EL (cell line): ENCODE measurements around the gene LUZP1.
"Not testable (repeated sequence)": the region's sequence is repeated elsewhere in the genome, so short reads cannot be mapped to it uniquely, and the experiment has no call there.

Experiments
- DNase-seq: peaks from one replicate; pipeline ENCODE4 v3.0.0-alpha.2; 2016

LUZP1 gene

DNA sequence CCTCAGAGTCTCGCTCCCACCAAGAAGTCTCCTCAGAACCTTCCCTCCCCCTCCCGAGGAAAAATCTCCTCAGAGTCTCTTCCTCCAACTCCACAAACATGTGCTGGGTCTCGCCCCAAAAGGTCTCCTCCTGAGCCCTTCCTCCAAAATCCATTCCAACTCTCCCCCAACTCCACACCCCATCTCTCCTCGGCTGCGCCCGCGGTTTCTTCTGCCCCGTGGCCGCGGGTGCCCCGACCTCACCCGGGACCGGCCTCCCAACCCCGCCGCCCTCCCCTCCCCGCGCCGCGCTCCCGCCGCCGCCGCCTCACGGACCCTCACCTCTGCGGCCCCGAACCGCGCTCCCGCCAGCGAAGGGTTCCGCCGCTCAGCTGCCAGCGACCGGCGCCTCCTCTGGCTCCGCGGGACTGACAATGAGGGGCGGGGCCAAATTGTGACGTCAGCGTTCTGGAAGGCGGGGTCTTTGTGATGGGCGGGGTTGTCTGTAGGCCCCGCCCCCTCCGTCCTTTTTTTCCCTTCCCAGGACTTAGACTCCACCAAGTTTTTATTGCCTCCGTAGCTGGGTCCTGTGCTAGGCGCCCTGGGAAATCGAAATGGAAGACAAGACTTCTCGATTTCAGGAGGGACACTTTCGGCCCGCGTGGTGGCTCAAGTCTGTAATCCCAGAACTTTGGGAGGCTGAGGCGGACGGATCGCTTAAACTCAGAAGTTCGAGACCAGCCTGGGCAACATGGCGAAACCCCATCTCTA lies at the start of gene LUZP1:
LUZP1 (minus strand) TSS at position 412 of the 750 bp plus-strand sequence.
- peak; percentile 83 for DNase-seq

DNA sequence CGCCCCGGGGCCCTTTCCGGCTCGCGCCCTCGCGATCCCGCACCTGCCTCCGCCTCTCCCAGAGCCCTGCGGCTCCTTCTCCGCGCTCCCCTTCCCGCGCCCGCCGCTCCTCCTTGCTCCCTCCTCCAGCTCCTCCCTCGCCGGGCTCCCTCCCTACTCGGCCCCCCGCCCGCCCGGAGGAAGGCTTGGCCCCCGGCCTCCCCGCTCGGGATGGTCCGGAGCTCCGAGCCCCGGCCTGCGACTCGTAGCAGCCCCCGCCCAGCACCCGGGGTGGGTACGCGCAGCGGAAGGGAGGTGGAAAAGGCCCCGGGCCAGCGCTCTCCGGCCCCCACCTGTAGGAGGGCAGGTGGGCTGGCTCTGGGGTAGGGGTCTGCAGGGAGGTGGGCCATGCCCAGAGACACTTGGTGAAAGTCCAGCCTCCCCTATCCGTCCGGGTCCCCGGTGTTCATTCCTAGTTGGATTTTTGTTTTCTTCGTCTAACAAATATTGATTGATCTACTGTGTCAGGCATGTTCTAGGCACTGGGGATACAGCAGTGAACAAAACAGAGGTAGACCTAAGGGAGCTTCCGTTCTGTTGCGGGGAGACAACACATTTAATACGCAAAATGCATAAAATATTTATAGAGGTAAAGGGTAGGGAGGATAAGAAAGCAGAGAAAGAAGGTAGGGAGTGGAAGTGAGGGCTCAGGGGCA lies 48.9 kb upstream of the LUZP1 start, which contains the start of gene HTR1D:
HTR1D (minus strand) TSS at position 82 of the 695 bp plus-strand sequence. CDS start 23,283 bp downstream, outside the sequence.
- DNase-seq = no peak

DNA sequence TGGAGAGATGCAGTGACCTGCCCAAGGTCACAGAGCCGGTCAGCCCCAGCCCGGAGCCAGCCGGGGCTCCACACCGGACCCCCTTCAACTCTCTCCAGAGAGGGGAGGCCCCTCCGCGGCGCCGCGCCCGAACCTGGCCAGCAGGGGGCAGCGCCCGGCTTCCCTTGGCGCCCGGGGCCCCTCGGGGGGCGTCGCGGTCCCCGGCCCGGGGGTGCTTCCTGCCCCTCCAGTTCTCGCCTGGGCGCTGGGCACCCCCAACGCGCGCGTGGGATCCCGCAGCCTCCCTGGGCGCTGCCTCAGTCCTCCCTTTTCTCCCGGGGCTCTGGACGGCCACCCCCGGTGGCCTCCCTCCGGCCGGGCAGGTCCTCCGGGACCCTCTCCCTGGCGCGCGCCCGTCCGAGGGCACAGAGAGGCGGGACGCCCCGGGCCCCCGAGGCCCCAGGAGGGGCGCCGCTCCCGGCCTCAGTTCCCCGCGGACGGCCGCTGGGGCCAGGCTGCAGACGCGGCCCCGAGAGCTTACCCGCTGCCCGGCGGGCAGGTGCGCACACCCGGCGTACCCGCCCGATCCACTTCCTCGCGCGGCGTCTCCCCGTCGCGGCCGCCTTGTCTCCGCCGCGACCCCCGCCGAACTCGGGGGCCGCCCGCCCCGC lies 48.2 kb upstream of the LUZP1 start:
- DNase-seq = no peak

DNA sequence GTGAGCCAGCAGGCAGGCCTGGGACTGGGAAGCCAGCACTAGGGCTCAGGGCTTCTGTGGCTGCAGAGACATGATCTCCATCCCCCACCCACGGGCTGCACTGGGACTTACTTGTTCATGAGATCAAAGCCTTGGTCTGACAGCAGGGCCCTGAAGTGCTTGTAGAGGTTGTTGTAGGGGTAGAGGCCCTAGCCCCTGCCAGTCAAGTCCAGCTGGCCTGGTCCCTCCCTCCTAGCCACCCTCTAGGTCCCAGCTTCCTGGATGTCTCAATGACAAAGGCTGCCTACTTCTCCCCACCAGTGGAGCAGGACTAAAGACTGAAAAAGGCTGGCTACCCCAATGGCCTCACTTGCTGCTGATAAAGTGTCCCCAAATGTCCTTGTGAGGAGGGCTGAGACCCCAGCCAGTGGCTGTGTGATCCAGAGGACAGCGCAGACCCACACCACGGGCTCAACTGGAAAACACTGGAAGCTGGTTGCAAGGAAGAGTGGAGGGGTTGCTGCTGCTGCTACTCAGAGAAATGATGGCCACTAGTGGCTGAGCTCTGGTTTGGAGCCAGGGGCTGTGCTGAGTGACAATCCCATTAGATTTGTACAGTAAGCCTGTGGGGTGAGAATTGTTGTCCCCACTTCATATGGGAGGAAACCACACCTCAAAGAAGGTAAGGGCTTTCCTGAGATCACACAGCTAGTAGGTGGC lies 47.2 kb upstream of the LUZP1 start:
- DNase-seq = no peak

DNA sequence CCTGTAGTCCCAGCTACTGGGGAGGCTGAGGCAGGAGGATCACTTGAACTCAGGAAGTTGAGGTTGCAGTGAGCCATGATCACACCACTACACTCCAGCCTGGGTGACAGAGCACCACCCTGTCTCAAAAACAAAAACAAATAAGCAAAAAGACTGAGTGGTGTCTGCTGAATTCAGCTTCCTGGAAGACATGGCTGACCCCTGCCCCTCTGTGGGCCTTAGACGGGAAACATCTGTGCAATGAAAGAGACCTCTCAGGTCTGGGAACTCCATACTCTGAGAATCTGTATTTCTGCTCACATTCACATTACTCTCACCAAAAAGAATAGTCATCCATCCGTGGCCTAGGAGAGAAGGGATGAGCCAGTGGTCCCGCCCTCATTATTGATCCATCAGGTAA lies 46.6 kb upstream of the LUZP1 start:
- no peak for DNase-seq

DNA sequence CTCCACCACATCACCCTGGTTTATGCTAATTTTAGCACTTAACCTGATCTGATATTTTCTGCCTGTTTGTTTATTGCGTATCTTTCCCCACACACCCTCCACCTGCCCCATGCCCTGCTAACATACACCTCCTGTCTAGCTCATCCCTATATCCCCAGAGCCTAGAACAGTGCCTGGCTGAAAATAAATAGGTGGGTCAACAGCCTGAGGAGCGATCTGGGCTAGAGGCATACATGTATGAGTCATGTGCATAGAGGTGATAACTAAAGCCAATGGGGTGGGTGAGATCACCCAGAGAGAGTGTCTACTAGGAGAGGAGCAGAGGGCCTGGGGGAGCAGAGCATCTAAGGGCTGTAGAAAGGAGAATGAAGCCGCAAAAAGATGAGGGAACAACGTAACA lies 46.0 kb upstream of the LUZP1 start:
- peak; percentile 26 for DNase-seq

DNA sequence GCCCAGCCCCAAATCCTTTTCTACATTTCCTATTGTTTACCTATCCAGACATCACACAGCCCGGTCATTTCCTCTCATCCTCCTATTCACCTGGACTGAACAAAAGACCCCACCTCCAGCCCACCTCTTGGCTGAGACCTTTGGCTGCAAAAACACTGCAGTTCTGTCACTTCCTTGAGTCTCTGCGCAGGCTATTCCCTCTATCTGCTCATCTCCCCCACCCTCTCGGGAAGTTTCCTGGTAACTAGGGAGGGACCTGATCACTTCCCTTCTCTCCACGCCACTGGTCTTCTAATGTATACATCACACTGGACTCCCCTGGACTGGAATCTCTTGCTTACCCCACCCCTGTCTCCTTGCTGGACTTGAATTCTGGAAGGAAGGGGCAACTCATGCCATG lies 43.3 kb upstream of the LUZP1 start:
- DNase-seq = no peak

DNA sequence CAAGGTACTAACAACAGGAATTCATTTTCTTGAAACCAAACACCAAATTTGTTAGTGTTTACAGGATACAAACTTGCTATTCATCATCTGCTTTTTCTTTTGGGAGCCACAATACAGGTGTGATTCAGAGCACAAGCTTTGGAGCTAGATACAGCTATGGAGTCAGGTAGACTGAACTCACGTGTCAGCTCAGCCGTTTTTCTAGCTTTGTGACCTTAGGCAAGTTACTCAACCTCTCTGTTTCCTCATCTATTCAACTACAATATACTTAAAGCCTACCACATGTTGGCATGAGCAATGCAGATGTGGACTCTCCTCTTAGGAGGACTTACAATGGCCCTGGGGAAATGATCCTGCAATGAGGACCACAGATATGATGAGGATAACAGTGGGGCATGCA lies 42.3 kb upstream of the LUZP1 start:
- DNase-seq = no peak

DNA sequence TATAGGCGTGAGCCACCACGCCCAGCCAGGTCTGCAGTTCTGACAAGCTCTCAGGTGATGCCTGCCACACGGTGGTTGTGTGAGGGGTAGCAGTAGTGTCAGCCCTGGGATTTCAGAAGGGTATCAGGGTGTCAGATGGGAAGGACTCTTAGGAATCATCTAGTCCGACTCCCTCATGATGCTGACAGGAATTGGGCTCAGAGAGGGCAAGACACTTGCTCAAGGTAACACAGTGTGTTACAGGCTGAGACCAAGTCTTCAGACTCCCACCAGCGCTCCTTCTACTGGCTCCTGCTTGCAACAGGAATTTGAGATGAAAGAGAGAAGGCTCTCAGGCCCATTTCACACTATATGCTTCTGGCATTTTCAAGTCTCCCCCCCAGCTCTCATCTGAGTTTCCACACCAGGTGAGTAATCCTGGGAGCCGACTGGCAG lies 41.7 kb upstream of the LUZP1 start:
- DNase-seq = no peak

DNA sequence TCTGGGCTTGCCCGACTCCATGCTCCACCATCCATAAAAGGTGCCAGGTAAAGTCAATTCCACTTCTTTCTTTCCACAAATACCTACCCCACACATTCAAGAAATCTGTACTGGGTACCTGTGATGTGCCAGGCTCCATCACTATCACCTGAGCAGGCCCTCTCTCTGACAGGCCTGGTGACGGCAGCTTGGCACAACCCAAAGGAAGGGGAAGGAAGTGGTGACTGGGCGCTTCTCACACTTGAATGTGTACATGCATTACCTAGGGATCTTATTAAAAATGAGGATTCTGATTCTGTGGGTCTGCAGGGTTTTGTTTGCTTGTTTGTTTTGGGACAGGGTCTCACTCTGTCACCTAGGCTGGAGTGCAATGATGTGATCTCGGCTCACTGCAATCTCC lies 41.1 kb upstream of the LUZP1 start:
- DNase-seq = no peak

DNA sequence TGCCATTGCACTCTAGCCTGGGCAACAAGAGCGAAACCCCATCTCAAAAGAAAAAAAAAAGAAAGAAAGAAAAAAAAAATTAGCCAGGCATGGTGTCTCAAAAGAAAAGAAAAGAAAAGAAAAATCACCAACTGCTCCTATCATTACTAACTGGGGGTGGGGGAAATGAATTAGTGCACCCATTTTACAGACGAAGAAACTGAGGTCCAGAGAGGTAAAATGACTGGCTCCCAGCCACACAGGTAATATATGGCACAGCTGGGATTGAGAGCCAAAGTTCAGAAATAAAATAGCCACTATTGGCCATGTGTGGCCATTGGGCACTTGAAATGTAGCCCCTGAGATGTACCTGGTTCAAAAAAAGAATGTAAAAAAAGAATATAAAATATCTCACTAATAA lies 39.9 kb upstream of the LUZP1 start:
- no peak for DNase-seq

DNA sequence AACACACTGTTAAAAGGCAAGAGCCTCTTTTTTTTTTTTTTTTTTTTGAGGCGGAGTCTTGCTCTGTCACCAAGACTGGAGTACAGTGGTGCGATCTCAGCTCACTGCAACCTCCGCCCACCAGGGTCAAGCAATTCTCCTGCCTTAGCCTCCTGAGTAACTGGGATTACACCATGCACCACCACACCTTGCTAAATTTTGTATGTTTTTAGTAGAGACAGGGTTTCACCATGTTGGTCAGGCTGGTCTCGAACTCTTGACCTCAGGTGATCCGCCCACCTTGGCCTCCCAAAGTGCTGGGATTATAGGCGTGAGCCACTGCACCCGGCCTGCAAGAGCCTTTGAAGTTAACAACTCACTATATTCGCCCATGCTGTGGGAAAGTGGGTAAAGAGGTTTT lies 39.1 kb upstream of the LUZP1 start:
- DNase-seq = not testable (repeated sequence)

DNA sequence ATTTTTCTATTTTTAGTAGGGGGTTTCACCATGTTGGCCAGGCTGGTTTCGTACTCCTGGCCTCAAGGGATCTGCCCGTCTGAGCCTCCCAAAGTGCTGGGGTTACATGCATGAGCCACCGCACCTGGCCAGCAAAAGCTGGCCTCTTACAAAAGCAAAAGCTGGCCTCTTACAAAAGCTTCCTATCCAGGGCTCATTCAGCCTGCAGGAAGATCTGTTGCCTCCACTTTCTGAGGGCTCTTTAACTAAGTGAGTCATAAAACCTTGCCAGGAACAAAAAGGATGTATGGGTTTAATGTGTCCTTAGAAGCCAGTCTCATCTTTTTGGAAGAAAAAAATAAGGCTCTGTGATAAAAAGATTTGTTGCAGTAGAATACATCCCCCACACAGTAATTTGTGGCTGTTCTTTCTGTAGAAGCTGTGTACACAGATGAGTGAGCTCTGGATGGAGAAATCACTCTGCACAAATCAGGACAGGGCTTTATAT lies 33.6 kb upstream of the LUZP1 start:
- peak; percentile 54 for DNase-seq

DNA sequence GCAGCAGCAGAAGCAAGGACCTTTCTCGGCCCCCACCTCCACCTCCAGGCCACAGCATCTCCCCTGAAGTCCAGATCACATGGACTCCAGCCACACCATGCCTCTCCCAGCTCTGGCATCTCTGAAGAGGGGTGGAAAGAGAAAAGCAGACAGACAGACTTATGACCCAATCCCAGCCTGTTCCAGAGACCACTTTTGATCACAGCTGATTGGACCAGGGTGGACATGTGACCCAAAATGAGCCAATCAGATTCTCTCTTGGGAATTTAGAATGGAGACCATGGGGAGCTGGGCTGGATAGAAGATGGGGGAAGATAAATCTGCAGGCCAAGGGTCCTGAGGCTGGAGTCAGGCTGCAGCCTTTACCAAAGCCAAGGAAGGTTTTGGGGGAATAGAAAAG lies 32.2 kb upstream of the LUZP1 start:
- DNase-seq = no peak

DNA sequence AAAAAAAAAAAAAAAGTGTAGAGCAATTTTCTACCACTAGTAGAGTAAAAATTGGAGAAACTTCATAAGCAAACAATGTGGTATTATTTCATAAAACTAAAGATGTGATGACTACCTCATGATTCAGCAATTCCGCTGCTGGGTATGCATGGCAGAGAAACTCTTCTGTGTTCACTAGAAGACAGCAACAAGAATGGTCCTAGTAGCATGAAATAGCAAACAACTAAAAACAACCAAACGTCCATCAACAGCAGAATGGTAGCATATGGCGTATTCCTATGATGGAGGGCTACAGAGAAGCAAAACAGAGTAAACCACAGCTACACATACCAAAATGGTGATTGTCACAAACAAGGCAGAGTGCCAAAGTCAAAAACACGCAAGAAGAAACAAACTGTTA lies 29.7 kb upstream of the LUZP1 start:
- peak; percentile 94 for DNase-seq

DNA sequence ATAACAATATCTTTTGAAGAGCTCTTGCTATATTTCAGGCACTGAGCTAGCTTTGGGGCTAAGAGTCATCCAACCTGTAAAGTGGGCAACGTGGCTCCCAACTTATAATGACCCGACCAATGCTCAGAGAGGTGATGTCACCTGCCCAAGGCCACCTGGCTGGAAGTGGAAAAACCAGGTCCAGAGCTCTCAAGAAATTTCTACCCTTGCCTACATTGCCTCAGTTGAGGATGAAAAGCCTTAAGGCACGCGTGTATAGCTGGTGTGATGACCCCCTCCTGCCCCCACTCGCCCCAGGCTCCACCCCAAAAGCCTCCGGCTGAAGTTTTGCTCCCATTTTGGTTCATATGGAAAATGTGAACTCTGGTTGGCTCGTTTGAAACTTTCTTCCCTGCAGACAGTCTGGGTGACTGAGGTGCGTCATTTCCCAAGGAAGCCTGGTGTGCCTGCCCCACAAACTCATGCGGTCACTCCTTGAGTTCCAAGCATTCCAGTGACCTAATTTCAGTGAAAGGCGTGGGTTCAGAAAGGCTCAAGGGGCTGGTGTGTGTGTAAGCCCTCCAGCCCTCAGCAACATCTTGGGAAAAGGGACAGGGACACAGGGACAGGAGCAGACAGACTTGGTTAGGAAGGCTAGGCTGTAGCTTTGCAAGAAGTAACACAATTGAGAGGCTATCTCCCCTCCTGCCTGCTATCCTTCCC lies 28.1 kb upstream of the LUZP1 start:
- DNase-seq = peak; percentile 99

DNA sequence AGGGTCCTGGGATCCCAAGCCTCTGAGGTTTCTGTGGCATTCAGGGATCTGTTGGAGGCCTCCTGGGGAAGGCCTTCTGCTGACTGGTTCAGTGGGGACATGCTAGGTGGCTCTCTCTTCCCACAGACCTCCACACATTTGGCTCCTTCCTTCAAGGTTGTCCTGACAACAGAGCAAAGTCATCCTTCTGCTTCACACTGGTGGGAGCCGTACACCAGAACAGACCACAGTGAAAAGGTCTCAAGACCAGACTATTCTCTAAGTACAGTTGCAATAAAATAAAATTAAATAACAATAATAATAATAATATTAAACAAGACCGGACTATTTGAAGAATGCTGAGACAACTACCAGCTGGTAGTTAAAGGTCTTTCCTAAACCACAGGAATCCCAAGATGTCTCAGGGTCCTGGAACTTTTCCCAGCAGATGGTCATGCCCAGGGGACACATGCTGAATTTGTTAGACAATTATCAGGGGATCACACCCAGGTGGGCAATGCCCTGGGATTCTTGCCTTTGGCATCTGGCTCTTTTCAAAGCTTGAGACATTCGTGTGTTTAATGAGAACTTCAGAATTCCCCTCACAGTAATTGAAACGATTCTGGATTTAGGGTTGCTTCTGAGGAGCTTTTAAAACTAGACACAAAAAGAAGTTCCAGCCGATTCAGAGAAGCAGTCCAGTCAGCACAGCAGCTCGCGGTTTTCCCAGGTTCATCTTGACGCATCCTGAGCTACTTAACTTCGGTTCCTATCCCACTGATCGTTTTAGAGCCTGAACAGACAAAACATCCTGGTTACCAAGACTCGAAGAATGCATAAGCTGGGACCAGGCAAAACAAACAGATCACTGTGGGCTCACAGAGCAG lies 25.7 kb upstream of the LUZP1 start:
- peak; percentile 94 for DNase-seq

DNA sequence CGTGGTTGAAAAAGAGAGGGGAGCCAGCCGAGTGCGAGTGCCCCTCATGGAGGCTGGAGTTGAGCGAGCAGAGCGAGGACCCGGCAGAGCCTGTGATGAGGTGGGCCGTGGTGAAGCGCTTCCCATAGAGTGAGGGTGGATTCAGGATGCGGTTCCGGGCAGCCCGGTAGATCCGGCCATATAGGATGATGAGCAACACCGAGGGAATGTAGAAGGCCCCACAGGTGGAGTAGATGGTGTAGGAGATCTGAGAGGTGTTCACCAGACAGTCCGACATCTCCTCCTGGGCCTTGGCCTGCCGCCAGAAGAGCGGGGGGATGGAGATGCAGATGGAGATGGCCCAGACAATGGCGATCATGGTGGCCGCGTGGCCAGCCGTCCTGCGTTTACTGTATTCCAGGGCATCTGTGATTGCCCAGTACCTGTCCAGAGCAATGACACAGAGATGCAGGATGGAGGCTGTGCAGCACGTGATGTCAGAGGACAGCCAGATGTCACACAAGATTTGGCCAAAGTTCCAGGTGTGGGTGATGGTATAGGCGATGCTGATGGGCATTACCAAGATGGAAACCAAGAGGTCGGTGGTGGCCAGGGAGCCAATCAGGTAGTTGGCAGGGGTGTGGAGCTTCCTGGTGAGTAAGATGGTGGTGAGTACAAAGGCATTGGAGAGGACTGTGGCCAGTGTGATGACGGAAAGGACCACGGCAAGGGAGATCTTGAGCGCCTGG lies 24.9 kb upstream of the LUZP1 start:
- DNase-seq = no peak

DNA sequence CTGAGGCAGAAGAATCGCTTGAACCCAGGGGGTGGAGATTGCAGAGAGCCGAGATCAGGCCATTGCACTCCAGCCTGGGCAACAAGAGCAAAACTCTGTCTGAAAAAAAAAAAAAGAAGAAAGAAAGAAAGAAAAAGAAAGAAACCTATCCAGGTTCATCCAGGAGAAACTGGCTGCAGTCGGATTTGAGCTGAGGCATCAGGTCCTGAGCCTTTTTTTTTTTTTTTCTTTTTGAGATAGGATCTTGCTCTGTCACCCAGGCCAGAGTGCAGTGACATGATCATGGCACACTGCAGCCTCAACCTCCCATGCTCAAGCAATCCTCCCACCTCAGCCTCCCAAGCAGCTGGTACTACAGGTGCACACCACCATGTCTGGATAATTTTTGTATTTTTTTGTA lies 22.5 kb upstream of the LUZP1 start:
- DNase-seq = no peak

DNA sequence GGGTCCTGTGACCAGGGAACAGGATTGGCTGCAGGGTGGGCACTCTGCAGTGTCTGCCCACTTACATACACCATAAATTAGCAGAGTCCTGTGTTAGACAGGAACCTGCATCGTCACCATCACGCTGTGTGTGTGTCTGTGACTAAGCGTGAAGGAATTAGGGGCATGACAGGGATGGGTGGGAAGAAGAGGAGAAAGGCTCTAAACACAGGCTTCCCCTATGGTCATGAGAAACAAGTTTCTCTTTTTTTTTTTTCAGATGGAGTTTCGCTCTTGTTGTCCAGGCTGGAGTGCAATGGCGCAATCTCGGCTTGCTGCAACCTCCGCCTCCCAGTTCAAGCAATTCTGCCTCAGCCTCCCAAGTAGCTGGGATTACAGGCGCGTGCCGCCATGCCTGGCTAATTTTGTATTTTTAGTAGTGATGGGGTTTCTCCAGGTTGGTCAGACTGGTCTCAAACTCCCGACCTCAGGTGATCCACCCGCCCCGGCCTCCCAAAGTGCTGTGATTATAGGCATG lies 20.3 kb upstream of the LUZP1 start:
- peak; percentile 99 for DNase-seq
